Fibroblast of the aortic adventitia (primary cell): ENCODE data around the gene RAP1GAP2. TPM values are rescaled to one million over a fixed set of nuclear protein-coding genes. Genes with fewer than 3 reads are reported as not detected.
"Not testable (repeated sequence)": the region's sequence is repeated elsewhere in the genome, so short reads cannot be mapped to it uniquely, and the experiment has no call there.

ENCODE experiments used
- DNase-seq: peaks from one replicate; pipeline ENCODE4 v3.0.0-alpha.2; 2010; ENCODE audit warnings: low read depth
- H3K4me3 ChIP-seq: 2 replicates; pipeline ENCODE4 v1.5.1; 2011; ENCODE audit warnings: low read depth, mild to moderate bottlenecking, control low read depth, low read length, moderate library complexity
- total RNA-seq: library from RNA; depleted of rRNA; stranded (reverse); fragments of >200 nt; gene quantifications from 2 replicates; pipeline ENCODE4 v1.2.3, GENCODE V29; 2012; ENCODE audit warnings: low replicate concordance
- TF ChIP-seq, protein P1 (sequence below): IDR thresholded peaks from 2 replicates; pipeline ENCODE4 v1.5.1; 2011; ENCODE audit warnings: mild to moderate bottlenecking, low read length, control low read depth, inconsistent platforms; ENCODE audit not compliant: insufficient read depth

The RAP1GAP2 gene
- total RNA-seq, 1 donor = 5.0 TPM

GRCh38 chr17:3040882-3041281, 244.6 kb downstream of the RAP1GAP2 start:
- TF ChIP-seq, protein P1, sequence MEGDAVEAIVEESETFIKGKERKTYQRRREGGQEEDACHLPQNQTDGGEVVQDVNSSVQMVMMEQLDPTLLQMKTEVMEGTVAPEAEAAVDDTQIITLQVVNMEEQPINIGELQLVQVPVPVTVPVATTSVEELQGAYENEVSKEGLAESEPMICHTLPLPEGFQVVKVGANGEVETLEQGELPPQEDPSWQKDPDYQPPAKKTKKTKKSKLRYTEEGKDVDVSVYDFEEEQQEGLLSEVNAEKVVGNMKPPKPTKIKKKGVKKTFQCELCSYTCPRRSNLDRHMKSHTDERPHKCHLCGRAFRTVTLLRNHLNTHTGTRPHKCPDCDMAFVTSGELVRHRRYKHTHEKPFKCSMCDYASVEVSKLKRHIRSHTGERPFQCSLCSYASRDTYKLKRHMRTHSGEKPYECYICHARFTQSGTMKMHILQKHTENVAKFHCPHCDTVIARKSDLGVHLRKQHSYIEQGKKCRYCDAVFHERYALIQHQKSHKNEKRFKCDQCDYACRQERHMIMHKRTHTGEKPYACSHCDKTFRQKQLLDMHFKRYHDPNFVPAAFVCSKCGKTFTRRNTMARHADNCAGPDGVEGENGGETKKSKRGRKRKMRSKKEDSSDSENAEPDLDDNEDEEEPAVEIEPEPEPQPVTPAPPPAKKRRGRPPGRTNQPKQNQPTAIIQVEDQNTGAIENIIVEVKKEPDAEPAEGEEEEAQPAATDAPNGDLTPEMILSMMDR = no peak
- DNase-seq = no peak
- no peak overlapping the region for H3K4me3 ChIP-seq

DNA sequence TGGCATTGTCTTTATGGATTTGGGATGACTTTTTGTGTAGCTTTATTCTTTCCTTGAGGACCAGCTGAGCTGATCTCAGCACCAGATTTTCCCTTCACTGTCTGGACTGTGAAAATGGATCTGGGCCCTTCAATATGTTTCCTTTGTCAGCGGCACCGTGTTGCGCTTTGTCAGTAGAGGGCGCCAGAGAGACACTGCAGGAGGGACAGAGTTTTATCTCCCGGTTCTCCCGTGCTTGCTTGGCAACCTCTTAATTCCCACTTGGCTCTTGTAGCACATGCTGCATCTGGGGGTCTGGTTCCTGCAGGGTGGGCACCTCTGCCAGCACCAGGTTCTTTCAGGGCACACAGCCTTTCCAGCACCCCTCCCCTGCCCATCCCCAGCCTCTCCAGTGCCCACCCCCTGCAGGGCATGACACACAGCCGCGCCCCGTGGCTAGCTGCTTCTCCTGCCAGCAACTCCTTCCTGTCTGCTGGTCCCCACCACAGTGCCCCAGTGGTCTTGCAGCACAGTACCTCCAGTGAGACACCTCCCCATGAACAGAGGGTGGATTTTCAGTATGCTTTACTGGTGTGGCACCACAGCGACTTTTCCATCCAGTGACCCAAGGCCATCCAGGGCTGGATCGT, 247.6 kb downstream of the RAP1GAP2 start:
- TF ChIP-seq, protein P1 = peak; percentile 19
- DNase-seq = no peak

GRCh38 chr17:3046753-3047152, 250.5 kb downstream of the RAP1GAP2 start:
- H3K4me3 ChIP-seq = no peak overlapping the region
- no peak for DNase-seq
- TF ChIP-seq, protein P1 = no peak

More for the DNA sequence above, 247.6 kb downstream of the RAP1GAP2 start:
- H3K4me3 ChIP-seq = no peak overlapping the region

- H3K4me3 ChIP-seq = peak overlapping the region; percentile 91
- peak; percentile 97 for DNase-seq
- TF ChIP-seq, protein P1 = peak; percentile 57
Measured at GRCh38 chr17:3048727-3049471, 252.7 kb downstream of the RAP1GAP2 start.

- TF ChIP-seq, protein P1 = no peak
- H3K4me3 ChIP-seq = peak overlapping the region; percentile 91
- no peak for DNase-seq
Measured at GRCh38 chr17:3049705-3050295, 253.6 kb downstream of the RAP1GAP2 start.

DNA sequence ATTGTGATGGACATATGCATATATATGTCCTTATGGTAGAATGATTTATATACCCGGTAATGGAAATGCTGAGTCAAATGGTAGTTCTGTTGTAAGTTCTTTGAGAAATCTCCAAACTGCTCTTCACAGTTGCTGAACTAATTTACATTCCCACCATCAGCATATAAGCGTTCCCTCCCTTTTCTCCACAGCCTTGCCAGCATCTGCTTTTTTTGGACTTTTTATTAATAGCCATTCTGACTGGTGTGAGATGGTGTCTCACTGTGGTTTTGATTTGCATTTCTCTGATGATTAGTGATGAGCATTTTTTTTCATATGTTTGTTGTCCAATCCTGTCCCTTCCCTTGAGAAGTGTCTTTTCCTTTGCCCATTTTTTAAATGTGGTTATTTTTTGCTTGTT, 258.6 kb downstream of the RAP1GAP2 start:
- not testable (repeated sequence) for DNase-seq

GRCh38 chr17:3062824-3063377, 266.7 kb downstream of the RAP1GAP2 start:
- DNase-seq = not testable (repeated sequence)

More for the DNA sequence above, 258.6 kb downstream of the RAP1GAP2 start:
- not testable (repeated sequence) for H3K4me3 ChIP-seq

DNA sequence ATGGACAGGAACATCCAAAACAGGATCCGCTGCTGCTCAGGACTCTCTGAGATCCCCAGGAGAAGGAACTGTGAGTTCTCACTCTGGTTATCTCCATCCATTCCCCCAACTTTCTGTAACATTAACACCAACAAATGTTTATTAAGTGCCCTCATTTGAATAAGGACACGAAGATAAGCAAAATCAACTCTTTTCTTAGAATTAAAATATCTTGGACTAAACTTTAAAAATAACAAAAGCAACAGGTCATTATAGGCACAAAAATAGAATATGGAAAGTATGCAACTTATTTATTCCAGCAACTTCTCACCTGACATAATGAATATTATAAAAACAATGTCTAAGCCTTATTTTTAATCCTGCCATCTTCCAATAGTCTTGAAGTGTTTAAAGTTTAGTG, 267.3 kb downstream of the RAP1GAP2 start, which contains the start of gene OR1D5:
OR1D5 (minus strand) TSS at position 101 of the 400 bp plus-strand sequence; CDS start at position 101, 0 bp downstream.
- not testable (repeated sequence) for H3K4me3 ChIP-seq, DNase-seq

More at GRCh38 chr17:3062824-3063377, 266.7 kb downstream of the RAP1GAP2 start:
- H3K4me3 ChIP-seq = not testable (repeated sequence)

- H3K4me3 ChIP-seq, DNase-seq: not testable (repeated sequence)
Measured at GRCh38 chr17:3065192-3065591, 269.0 kb downstream of the RAP1GAP2 start.

- not testable (repeated sequence) for H3K4me3 ChIP-seq, DNase-seq
Measured at GRCh38 chr17:3073850-3074249, 277.6 kb downstream of the RAP1GAP2 start.
